ENCODE data around the gene ATP2C2. TPM values are rescaled to one million over a fixed set of nuclear protein-coding genes. Genes with fewer than 3 reads are reported as not detected.

Gene ATP2C2
- total and polyA plus RNA-seq, 2 of the 8 experiments (the other 6 are each of a cell fraction or from before 2014, with no cell fraction given), result 1.2 to 2.8 TPM

Other genes starting within 250 kb of the ATP2C2 start
- gene HSDL1, start 223.4 kb upstream of the ATP2C2 start, total RNA-seq (2021; fragmentation: NEBNext Ultra II Directional; extraction: Animal tissue kit (Norgen Biotek cat#: 25700)), result 55.7 and 58.5 TPM in 2 replicates
- 18.2 and 25.0 TPM in 2 replicates for gene HSDL1, start 223.4 kb upstream of the ATP2C2 start, polyA plus RNA-seq (2011; rRNA removed)
- gene DNAAF1, start 223.2 kb upstream of the ATP2C2 start, total RNA-seq (2021; fragmentation: NEBNext Ultra II Directional; extraction: Animal tissue kit (Norgen Biotek cat#: 25700)), result 0.09 and 0.27 TPM in 2 replicates
- 0.06 and 0.15 TPM in 2 replicates for gene DNAAF1, start 223.2 kb upstream of the ATP2C2 start, polyA plus RNA-seq (2011; rRNA removed)
- 63.8 and 68.0 TPM in 2 replicates for gene TAF1C, start 181.5 kb upstream of the ATP2C2 start, total RNA-seq (2021; fragmentation: NEBNext Ultra II Directional; extraction: Animal tissue kit (Norgen Biotek cat#: 25700))
- gene TAF1C, start 181.5 kb upstream of the ATP2C2 start, polyA plus RNA-seq (2011; rRNA removed), result 44.6 and 81.6 TPM in 2 replicates
- gene ADAD2, start 177.4 kb upstream of the ATP2C2 start, total RNA-seq (2021; fragmentation: NEBNext Ultra II Directional; extraction: Animal tissue kit (Norgen Biotek cat#: 25700)), result 1.3 and 1.6 TPM in 2 replicates
- gene ADAD2, start 177.4 kb upstream of the ATP2C2 start, polyA plus RNA-seq (2011; rRNA removed), result 1.2 and 2.3 TPM in 2 replicates
- not detected in 2 replicates for gene KCNG4, start 128.5 kb upstream of the ATP2C2 start, total RNA-seq (2021; fragmentation: NEBNext Ultra II Directional; extraction: Animal tissue kit (Norgen Biotek cat#: 25700))
- gene KCNG4, start 128.5 kb upstream of the ATP2C2 start, polyA plus RNA-seq (2011; rRNA removed), result not detected in 2 replicates
- gene WFDC1, start 73.7 kb upstream of the ATP2C2 start, total RNA-seq (2021; fragmentation: NEBNext Ultra II Directional; extraction: Animal tissue kit (Norgen Biotek cat#: 25700)), result 1.1 and 1.6 TPM in 2 replicates
- 0.52 and 0.70 TPM in 2 replicates for gene WFDC1, start 73.7 kb upstream of the ATP2C2 start, polyA plus RNA-seq (2011; rRNA removed)
- 19.0 and 19.6 TPM in 2 replicates for gene MEAK7, start 136.1 kb downstream of the ATP2C2 start, total RNA-seq (2021; fragmentation: NEBNext Ultra II Directional; extraction: Animal tissue kit (Norgen Biotek cat#: 25700))
- gene MEAK7, start 136.1 kb downstream of the ATP2C2 start, polyA plus RNA-seq (2011; rRNA removed), result 9.6 and 13.6 TPM in 2 replicates
- gene COTL1, start 249.5 kb downstream of the ATP2C2 start, total RNA-seq (2021; fragmentation: NEBNext Ultra II Directional; extraction: Animal tissue kit (Norgen Biotek cat#: 25700)), result 183 TPM in 2 replicates
- 59.2 and 89.0 TPM in 2 replicates for gene COTL1, start 249.5 kb downstream of the ATP2C2 start, polyA plus RNA-seq (2011; rRNA removed)

Measured in H1 (cell line).